SK-N-SH treated with all-trans-retinoic acid at 6 μM for 48 hours (cell line): ENCODE results near the gene STAMBPL1.

Experiments
- CSDC2 ChIP-seq: fragments of 250-450 bp; sonication (Bioruptor Pico); IDR thresholded peaks from 2 replicates; pipeline ENCODE4 v1.5.0; 2020; ENCODE audit warnings: mild to moderate bottlenecking, moderate library complexity
- GLIS3 ChIP-seq: fragments of 250-450 bp; sonication (Bioruptor Pico); IDR thresholded peaks from 2 replicates; pipeline ENCODE4 v1.5.0; 2020; ENCODE audit warnings: mild to moderate bottlenecking, moderate library complexity
- TF ChIP-seq, protein P1 (sequence below): fragments of 250-450 bp; sonication (Bioruptor Pico); IDR thresholded peaks from 2 replicates; pipeline ENCODE4 v1.5.1; 2020; ENCODE audit warnings: low read depth, mild to moderate bottlenecking, moderate library complexity
- TF ChIP-seq, protein P2 (sequence below): fragments of 250-450 bp; sonication (Bioruptor Pico); IDR thresholded peaks from 2 replicates; pipeline ENCODE4 v1.8.0; 2020; ENCODE audit warnings: mild to moderate bottlenecking, moderate library complexity, borderline replicate concordance

DNA sequence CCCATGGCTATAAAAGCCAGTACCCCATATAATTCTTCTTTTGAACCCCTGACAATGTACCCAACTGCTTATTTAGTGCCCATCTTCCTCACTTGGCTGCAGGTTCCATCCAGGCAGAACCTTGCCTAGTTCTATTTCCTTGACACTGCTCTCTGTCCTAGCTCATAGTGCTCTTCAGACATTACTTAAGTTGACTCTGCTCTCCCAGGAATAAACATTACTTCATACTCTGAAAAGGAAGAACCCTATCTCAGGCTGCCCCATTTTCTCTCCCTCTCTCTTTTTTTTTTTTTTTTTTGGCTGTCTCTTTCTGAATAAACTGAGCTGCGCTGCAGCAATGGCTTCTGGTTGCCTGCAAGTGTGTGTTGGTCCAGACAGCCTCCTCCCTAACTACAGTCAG lies 51.5 kb downstream of the STAMBPL1 start:
- TF ChIP-seq GLIS3 (no peak), CSDC2 (CRISPR knock-in tag) (no peak)
- TF ChIP-seq, protein P1, sequence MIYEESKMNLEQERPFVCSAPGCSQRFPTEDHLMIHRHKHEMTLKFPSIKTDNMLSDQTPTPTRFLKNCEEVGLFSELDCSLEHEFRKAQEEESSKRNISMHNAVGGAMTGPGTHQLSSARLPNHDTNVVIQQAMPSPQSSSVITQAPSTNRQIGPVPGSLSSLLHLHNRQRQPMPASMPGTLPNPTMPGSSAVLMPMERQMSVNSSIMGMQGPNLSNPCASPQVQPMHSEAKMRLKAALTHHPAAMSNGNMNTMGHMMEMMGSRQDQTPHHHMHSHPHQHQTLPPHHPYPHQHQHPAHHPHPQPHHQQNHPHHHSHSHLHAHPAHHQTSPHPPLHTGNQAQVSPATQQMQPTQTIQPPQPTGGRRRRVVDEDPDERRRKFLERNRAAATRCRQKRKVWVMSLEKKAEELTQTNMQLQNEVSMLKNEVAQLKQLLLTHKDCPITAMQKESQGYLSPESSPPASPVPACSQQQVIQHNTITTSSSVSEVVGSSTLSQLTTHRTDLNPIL: no peak
- TF ChIP-seq, protein P2, sequence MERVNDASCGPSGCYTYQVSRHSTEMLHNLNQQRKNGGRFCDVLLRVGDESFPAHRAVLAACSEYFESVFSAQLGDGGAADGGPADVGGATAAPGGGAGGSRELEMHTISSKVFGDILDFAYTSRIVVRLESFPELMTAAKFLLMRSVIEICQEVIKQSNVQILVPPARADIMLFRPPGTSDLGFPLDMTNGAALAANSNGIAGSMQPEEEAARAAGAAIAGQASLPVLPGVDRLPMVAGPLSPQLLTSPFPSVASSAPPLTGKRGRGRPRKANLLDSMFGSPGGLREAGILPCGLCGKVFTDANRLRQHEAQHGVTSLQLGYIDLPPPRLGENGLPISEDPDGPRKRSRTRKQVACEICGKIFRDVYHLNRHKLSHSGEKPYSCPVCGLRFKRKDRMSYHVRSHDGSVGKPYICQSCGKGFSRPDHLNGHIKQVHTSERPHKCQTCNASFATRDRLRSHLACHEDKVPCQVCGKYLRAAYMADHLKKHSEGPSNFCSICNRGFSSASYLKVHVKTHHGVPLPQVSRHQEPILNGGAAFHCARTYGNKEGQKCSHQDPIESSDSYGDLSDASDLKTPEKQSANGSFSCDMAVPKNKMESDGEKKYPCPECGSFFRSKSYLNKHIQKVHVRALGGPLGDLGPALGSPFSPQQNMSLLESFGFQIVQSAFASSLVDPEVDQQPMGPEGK (CRISPR knock-in tag): no peak
